ENCODE data around the gene EEF1G. TPM values are rescaled to one million over a fixed set of nuclear protein-coding genes. Genes with fewer than 3 reads are reported as not detected.

The EEF1G gene
- total RNA-seq, 1 donor from 2014 or later = 1,298 TPM

GRCh38 chr11:62553839-62554361, 19.8 kb downstream of the EEF1G start:
- no peaks in the 10 kb centered on the region for H3K27me3 ChIP-seq (ENCODE audit: insufficient read depth, low read length)
- no peaks in the 10 kb centered on the region for H3K9me3 Mint-ChIP-seq (ENCODE audit: unreplicated experiment)
- peaks cover 9% of the 10 kb centered on the region for H3K79me2 ChIP-seq (ENCODE audit: insufficient read depth, low read length)
- H3K36me3 ChIP-seq (ENCODE audit: insufficient read depth, low read length) = peaks cover 4% of the 10 kb centered on the region
- peak overlapping the region; percentile 64 for H3K4me3 Mint-ChIP-seq (ENCODE audit: unreplicated experiment)
- peak overlapping the region; percentile 97 for H3K27ac ChIP-seq (ENCODE audit: low read depth, low read length)
- peaks cover 54% of the 10 kb centered on the region for H3K4me1 Mint-ChIP-seq (ENCODE audit: low read depth, unreplicated experiment)
- peak overlapping the region; percentile 93 for H3K4me2 ChIP-seq (ENCODE audit: low read length)
- peak overlapping the region; percentile 34 for H3K4me3 ChIP-seq (ENCODE audit: insufficient read depth, low read depth, low read length)
- H3K4me1 ChIP-seq (ENCODE audit: insufficient read depth, low read length) = peaks cover 64% of the 10 kb centered on the region
- peak overlapping the region; percentile 19 for H2AFZ ChIP-seq (ENCODE audit: low read depth, low read length)
- peak overlapping the region; percentile 88 for H3K9ac ChIP-seq (ENCODE audit: low read length)
- no peaks in the 10 kb centered on the region for H3K27me3 Mint-ChIP-seq (ENCODE audit: low read depth, unreplicated experiment)
- H3K36me3 Mint-ChIP-seq (ENCODE audit: low read depth, unreplicated experiment) = peaks cover 6% of the 10 kb centered on the region
- DNase-seq (ENCODE audit: low read depth) (peak; percentile 90), FAIRE-seq (peak; percentile 41)
- H3K9me3 ChIP-seq (ENCODE audit: insufficient read depth, low read depth, low read length) = no peaks in the 10 kb centered on the region
- H3K27ac Mint-ChIP-seq (ENCODE audit: unreplicated experiment) = peak overlapping the region; percentile 91
- peaks cover 20% of the 10 kb centered on the region for H4K20me1 ChIP-seq (ENCODE audit: insufficient read depth, low read length)
- TF ChIP-seq EZH2 (IDR thresholded peaks at IDR 0.05; ENCODE audit: insufficient read depth, low read length) = no peak
- TF ChIP-seq, protein P1, sequence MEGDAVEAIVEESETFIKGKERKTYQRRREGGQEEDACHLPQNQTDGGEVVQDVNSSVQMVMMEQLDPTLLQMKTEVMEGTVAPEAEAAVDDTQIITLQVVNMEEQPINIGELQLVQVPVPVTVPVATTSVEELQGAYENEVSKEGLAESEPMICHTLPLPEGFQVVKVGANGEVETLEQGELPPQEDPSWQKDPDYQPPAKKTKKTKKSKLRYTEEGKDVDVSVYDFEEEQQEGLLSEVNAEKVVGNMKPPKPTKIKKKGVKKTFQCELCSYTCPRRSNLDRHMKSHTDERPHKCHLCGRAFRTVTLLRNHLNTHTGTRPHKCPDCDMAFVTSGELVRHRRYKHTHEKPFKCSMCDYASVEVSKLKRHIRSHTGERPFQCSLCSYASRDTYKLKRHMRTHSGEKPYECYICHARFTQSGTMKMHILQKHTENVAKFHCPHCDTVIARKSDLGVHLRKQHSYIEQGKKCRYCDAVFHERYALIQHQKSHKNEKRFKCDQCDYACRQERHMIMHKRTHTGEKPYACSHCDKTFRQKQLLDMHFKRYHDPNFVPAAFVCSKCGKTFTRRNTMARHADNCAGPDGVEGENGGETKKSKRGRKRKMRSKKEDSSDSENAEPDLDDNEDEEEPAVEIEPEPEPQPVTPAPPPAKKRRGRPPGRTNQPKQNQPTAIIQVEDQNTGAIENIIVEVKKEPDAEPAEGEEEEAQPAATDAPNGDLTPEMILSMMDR (IDR thresholded peaks at IDR 0.05; ENCODE audit: insufficient read depth, low read depth, low read length) = no peak

DNA sequence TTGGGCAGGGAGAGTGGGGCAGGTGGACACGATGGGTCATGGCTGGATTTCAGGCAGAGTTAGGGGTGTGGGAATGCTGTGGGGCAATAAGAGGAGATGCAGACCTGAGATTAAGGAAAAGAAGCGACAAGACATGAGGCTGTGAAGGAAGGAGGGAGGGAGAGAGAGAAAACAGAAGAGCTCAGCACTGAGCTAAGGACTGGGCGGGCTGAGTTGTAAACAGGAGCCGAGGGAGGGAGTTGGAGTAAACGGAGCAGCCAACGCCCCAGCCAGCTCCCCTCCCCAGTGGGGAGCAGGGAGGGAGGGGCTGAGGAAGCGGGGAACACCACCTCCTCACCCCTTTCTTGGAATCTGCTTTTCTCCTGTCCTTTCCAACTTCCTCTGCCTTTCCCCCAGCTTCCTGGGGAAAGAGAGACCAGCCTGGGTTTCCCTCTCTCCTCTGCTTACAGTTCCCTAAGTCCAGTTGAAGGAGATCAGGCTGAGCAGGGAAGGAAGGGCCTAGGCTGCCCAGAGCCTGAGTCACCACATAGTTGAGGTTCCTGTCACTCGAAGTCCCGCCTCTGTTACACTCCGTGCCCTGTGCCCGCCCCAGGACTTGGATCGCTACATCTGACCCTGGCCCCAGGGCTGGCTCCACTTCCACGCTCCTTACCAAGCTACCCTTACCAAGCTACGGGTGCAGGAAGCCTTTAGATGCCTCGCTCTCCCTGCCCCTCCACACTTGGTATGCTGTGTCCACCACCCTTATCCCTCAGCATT, 20.4 kb downstream of the EEF1G start:
- no peaks in the 10 kb centered on the region for H3K9me3 Mint-ChIP-seq (ENCODE audit: unreplicated experiment)
- no peaks in the 10 kb centered on the region for H3K27me3 Mint-ChIP-seq (ENCODE audit: low read depth, unreplicated experiment)
- Histone ChIP-seq H2AFZ (ENCODE audit: low read depth, low read length) (peak overlapping the region; percentile 19), H4K20me1 (ENCODE audit: insufficient read depth, low read length) (peaks cover 15% of the 10 kb centered on the region), H3K4me3 (ENCODE audit: insufficient read depth, low read depth, low read length) (peak overlapping the region; percentile 43), H3K36me3 (ENCODE audit: insufficient read depth, low read length) (no peaks in the 10 kb centered on the region), H3K4me1 (ENCODE audit: insufficient read depth, low read length) (peaks cover 69% of the 10 kb centered on the region), H3K27ac (ENCODE audit: low read depth, low read length) (peak overlapping the region; percentile 97), H3K79me2 (ENCODE audit: insufficient read depth, low read length) (peaks cover 5% of the 10 kb centered on the region), H3K27me3 (ENCODE audit: insufficient read depth, low read length) (no peaks in the 10 kb centered on the region), H3K9me3 (ENCODE audit: insufficient read depth, low read depth, low read length) (no peaks in the 10 kb centered on the region), H3K4me2 (ENCODE audit: low read length) (peak overlapping the region; percentile 93), H3K9ac (ENCODE audit: low read length) (peak overlapping the region; percentile 88)
- peaks cover 56% of the 10 kb centered on the region for H3K4me1 Mint-ChIP-seq (ENCODE audit: low read depth, unreplicated experiment)
- peaks cover 5% of the 10 kb centered on the region for H3K36me3 Mint-ChIP-seq (ENCODE audit: low read depth, unreplicated experiment)
- FAIRE-seq (peak; percentile 47), DNase-seq (ENCODE audit: low read depth) (peak; percentile 96)
- H3K27ac Mint-ChIP-seq (ENCODE audit: unreplicated experiment) = peak overlapping the region; percentile 91
- TF ChIP-seq EZH2 (IDR thresholded peaks at IDR 0.05; ENCODE audit: insufficient read depth, low read length) = no peak
- TF ChIP-seq, protein P1 (IDR thresholded peaks at IDR 0.05; ENCODE audit: insufficient read depth, low read depth, low read length) = no peak
- H3K4me3 Mint-ChIP-seq (ENCODE audit: unreplicated experiment) = peak overlapping the region; percentile 64
